Measurements from ENCODE around the gene ZNF185. TPM values are rescaled to one million over a fixed set of nuclear protein-coding genes. Genes with fewer than 3 reads are reported as not detected.

The ZNF185 gene
- total and polyA plus RNA-seq, 9 of the 15 experiments (the other 6 are each of a cell fraction or from before 2014, with no cell fraction given) = 0.08 to 1.1 (median 0.22) TPM

DNA sequence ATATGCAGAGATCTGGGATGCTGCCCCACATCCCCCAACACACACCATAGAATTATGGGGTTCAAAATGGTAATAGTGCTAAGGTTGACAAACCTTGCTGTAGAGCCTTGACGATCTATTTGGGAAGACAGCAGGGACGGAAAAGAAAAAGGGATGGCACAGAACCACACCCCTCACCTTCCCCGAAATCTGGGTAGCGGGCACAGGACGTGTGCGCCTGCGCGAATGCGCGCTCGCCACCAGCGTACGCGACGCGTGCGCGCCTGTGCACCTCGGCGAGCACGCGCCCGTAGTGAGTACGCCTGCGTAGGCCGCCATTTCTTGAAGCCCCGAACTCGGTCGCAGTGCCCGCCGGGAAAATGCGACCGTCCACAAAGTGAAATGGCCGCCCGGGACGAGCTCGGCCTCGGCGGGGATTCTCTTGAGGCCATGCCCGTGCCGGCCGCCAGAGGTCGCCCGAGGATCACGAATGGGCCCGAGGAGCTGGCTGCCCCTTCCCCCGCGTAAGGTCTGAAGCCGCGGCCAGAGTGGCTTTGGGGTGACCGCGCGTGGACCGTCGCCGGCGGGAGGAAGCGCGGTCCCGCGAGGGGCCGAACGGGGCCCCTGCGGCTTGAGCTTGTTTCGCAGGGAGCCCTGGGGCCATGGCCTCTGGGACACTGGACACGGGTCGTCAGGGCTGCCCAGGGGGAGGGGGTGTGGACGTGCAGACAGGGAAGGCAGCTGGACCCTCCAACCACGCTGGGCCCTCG, 43.6 kb downstream of the ZNF185 start (continued):
- TF ChIP-seq, protein P1, sequence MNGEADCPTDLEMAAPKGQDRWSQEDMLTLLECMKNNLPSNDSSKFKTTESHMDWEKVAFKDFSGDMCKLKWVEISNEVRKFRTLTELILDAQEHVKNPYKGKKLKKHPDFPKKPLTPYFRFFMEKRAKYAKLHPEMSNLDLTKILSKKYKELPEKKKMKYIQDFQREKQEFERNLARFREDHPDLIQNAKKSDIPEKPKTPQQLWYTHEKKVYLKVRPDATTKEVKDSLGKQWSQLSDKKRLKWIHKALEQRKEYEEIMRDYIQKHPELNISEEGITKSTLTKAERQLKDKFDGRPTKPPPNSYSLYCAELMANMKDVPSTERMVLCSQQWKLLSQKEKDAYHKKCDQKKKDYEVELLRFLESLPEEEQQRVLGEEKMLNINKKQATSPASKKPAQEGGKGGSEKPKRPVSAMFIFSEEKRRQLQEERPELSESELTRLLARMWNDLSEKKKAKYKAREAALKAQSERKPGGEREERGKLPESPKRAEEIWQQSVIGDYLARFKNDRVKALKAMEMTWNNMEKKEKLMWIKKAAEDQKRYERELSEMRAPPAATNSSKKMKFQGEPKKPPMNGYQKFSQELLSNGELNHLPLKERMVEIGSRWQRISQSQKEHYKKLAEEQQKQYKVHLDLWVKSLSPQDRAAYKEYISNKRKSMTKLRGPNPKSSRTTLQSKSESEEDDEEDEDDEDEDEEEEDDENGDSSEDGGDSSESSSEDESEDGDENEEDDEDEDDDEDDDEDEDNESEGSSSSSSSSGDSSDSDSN (IDR thresholded peaks at IDR 0.05; ENCODE audit: borderline replicate concordance in 1 of 2, low read depth in 2 of 2, low read length in 2 of 2) = no peak
- TF ChIP-seq, protein P2, sequence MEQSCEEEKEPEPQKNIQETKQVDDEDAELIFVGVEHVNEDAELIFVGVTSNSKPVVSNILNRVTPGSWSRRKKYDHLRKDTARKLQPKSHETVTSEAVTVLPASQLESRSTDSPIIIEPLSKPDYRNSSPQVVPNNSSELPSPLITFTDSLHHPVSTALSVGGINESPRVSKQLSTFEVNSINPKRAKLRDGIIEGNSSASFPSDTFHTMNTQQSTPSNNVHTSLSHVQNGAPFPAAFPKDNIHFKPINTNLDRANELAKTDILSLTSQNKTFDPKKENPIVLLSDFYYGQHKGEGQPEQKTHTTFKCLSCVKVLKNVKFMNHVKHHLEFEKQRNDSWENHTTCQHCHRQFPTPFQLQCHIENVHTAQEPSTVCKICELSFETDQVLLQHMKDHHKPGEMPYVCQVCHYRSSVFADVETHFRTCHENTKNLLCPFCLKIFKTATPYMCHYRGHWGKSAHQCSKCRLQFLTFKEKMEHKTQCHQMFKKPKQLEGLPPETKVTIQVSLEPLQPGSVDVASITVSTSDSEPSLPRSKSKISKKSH (CRISPR knock-in tag; IDR thresholded peaks at IDR 0.05) = no peak
- TF ChIP-seq ZNF589 (CRISPR knock-in tag; IDR thresholded peaks at IDR 0.05; ENCODE audit: low read depth) = peak; percentile 34; the same call in 1 of the 2 replicates
- no peak for TF ChIP-seq NR3C1 (CRISPR knock-in tag; IDR thresholded peaks at IDR 0.05)
- TF ChIP-seq ZNF644 (tag; IDR thresholded peaks at IDR 0.05; ENCODE audit: low read depth) = peak; percentile 71; the same call in 1 of the 2 replicates
- TF ChIP-seq ATF6 (CRISPR knock-in tag; IDR thresholded peaks at IDR 0.05) = 0 out of 2 replicates have a peak, but pooled peaks have one; percentile 73
- TF ChIP-seq DMBX1 (CRISPR knock-in tag; IDR thresholded peaks at IDR 0.05; ENCODE audit: borderline replicate concordance) = peak; percentile 39; the same call in 1 of the 2 replicates
- no peak for TF ChIP-seq PML (IDR thresholded peaks at IDR 0.05; ENCODE audit: low read length)
- no peak for TF ChIP-seq ZKSCAN8 (CRISPR knock-in tag; IDR thresholded peaks at IDR 0.05)
- TF ChIP-seq ZNF436 (CRISPR knock-in tag; IDR thresholded peaks at IDR 0.05) = no peak
- TF ChIP-seq TEAD4 (IDR thresholded peaks at IDR 0.05; ENCODE audit: low read length) = peak; percentile 95
- TF ChIP-seq TEAD4 (CRISPR knock-in tag; IDR thresholded peaks at IDR 0.05; ENCODE audit: borderline replicate concordance) = no peak
- 0 out of 2 replicates have a peak, but pooled peaks have one; percentile 48 for TF ChIP-seq ZNF197 (CRISPR knock-in tag; IDR thresholded peaks at IDR 0.05; ENCODE audit: low read depth)
- TF ChIP-seq, protein P3, sequence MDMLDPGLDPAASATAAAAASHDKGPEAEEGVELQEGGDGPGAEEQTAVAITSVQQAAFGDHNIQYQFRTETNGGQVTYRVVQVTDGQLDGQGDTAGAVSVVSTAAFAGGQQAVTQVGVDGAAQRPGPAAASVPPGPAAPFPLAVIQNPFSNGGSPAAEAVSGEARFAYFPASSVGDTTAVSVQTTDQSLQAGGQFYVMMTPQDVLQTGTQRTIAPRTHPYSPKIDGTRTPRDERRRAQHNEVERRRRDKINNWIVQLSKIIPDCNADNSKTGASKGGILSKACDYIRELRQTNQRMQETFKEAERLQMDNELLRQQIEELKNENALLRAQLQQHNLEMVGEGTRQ (CRISPR knock-in tag; IDR thresholded peaks at IDR 0.05) = no peak
- peak; percentile 80 for TF ChIP-seq FIP1L1 (IDR thresholded peaks at IDR 0.05; ENCODE audit: low read depth, low read length, poor library complexity, severe bottlenecking)
- peak; percentile 95 for TF ChIP-seq DEAF1 (CRISPR knock-in tag; IDR thresholded peaks at IDR 0.05)
- no peak for TF ChIP-seq TCFL5 (CRISPR knock-in tag; conservative IDR thresholded peaks at IDR 0.05)
- no peak for TF ChIP-seq CBFA2T3 (IDR thresholded peaks at IDR 0.05)
